ENCODE results near the gene ZCCHC9. TPM values are rescaled to one million over a fixed set of nuclear protein-coding genes. Genes with fewer than 3 reads are reported as not detected.
"Not testable (repeated sequence)": the region's sequence is repeated elsewhere in the genome, so short reads cannot be mapped to it uniquely, and the experiment has no call there.

The ZCCHC9 gene
- total RNA-seq, 6 experiments from 2014 or later, result 14.9 to 19.1 (median 17.2) TPM

- Histone ChIP-seq H3K4me1 (peaks cover 0 to 8% (median 0%) of the 10 kb centered on the region in 4 donors), H3K27ac (no peak overlapping the region), H3K27me3 (no peaks in the 10 kb centered on the region), H3K4me3 (no peak overlapping the region), H3K36me3 (no peaks in the 10 kb centered on the region), H3K9me3 (no peaks in the 10 kb centered on the region)
- intact Hi-C loops (cut with DNase I), result no loop called here
- WGBS (ENCODE audit: insufficient coverage, low coverage, low lambda C conversion rate, missing lambda C conversion rate), result 100% methylated on average over 2 of the region's 8 CpGs
- DNase-seq (no peak), ATAC-seq (peak in 2 of 4 donors; percentile 30 to 38)
- TF ChIP-seq, protein P1, sequence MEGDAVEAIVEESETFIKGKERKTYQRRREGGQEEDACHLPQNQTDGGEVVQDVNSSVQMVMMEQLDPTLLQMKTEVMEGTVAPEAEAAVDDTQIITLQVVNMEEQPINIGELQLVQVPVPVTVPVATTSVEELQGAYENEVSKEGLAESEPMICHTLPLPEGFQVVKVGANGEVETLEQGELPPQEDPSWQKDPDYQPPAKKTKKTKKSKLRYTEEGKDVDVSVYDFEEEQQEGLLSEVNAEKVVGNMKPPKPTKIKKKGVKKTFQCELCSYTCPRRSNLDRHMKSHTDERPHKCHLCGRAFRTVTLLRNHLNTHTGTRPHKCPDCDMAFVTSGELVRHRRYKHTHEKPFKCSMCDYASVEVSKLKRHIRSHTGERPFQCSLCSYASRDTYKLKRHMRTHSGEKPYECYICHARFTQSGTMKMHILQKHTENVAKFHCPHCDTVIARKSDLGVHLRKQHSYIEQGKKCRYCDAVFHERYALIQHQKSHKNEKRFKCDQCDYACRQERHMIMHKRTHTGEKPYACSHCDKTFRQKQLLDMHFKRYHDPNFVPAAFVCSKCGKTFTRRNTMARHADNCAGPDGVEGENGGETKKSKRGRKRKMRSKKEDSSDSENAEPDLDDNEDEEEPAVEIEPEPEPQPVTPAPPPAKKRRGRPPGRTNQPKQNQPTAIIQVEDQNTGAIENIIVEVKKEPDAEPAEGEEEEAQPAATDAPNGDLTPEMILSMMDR (IDR thresholded peaks at IDR 0.05), result no peak
- no peak for TF ChIP-seq POLR2A (IDR thresholded peaks at IDR 0.05)
These were observed 31.5 kb upstream of the ZCCHC9 start for GRCh38 chr5:81269751-81270393.

DNA sequence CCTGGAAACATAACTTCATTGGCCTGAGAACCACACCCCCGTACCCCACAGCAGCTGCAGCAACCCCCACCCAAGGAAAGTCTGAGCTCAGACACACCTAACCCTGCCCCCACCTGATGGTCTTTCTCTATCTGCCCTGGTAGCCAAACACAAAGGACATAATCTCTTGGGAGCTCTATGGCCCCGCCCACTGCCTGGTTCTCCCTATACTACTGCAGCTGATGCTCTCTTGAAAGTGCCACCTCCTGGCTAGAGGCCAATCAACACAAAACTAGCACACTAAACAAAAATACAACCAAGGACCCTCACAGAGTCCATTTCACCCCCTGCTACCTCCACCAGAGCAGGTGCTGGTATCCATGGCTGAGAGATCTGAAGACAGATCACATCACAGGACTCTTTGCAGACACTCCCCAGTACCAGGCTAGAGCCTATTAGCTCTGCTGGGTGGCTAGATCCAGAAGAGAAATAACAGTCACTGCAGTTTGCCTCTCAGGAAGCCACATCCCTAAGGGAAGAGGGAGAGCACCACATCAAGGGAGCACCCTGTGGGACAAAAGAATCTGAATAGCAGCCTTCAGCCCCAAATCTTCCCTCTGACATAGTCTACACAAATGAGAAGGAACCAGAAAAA lies 30.9 kb upstream of the ZCCHC9 start:
- DNase-seq; H3K27ac ChIP-seq; H3K4me3 ChIP-seq; H3K4me1 ChIP-seq; intact Hi-C loops (cut with DNase I); H3K27me3 ChIP-seq; H3K36me3 ChIP-seq; H3K9me3 ChIP-seq: not testable (repeated sequence)
- peak in 1 of 4 donors; percentile 31 for ATAC-seq
- 100% methylated on average over 1 of the region's 2 CpGs for WGBS (ENCODE audit: insufficient coverage, low coverage, low lambda C conversion rate, missing lambda C conversion rate)

DNA sequence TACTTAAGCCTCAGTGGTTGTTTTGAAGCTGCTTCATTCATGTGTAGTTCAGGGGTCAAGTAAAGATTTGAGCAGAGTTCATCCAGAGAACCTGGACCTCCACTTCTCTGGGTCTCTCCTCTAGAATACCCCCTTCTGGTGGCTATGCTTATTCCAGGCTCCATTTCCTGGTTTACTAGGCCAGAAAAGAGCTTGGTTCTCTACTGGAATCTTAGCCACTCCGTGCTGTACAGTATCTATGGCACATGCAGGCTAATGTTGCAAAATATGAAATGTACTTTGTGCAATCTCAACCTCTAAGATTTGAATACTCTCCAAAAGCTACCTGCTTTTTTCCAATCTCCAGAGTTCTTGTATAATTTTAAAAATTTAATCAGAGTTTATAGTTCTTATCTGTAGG lies 17.4 kb upstream of the ZCCHC9 start:
- no peaks in the 10 kb centered on the region for H3K9me3 ChIP-seq
- no peaks in the 10 kb centered on the region for H3K36me3 ChIP-seq
- ATAC-seq (peak in 3 of 4 donors; percentile 40 to 76 (median 48)), DNase-seq (no peak)
- intact Hi-C loops (cut with DNase I), result no loop called here
- no peak overlapping the region for H3K4me3 ChIP-seq
- no peaks in the 10 kb centered on the region for H3K27me3 ChIP-seq
- TF ChIP-seq POLR2A (IDR thresholded peaks at IDR 0.05), result no peak
- TF ChIP-seq, protein P1 (IDR thresholded peaks at IDR 0.05), result no peak
- H3K4me1 ChIP-seq, result peaks cover 0 to 7% (median 0%) of the 10 kb centered on the region in 4 donors
- no peak overlapping the region for H3K27ac ChIP-seq
- 11% methylated on average over 1 of the region's 1 CpG for WGBS (ENCODE audit: insufficient coverage, low coverage, low lambda C conversion rate, missing lambda C conversion rate)

GRCh38 chr5:81286059-81286617 lies 15.2 kb upstream of the ZCCHC9 start:
- DNase-seq (no peak), ATAC-seq (peak in 3 of 4 donors; percentile 39 to 72 (median 46))
- WGBS (ENCODE audit: insufficient coverage, low coverage, low lambda C conversion rate, missing lambda C conversion rate), result 53% methylated on average over 3 of the region's 3 CpGs
- TF ChIP-seq POLR2A (IDR thresholded peaks at IDR 0.05), result no peak
- TF ChIP-seq, protein P1 (IDR thresholded peaks at IDR 0.05), result no peak
- Histone ChIP-seq H3K27ac (no peak overlapping the region), H3K4me3 (no peak overlapping the region), H3K27me3 (no peaks in the 10 kb centered on the region), H3K9me3 (no peaks in the 10 kb centered on the region), H3K36me3 (no peaks in the 10 kb centered on the region), H3K4me1 (peaks cover 0 to 7% (median 0%) of the 10 kb centered on the region in 4 donors)
- intact Hi-C loops (cut with DNase I), result no loop called here

GRCh38 chr5:81288021-81288433 lies 13.4 kb upstream of the ZCCHC9 start:
- H3K4me3 ChIP-seq, result no peak overlapping the region
- no peak overlapping the region for H3K27ac ChIP-seq
- H3K9me3 ChIP-seq, result peaks cover 0 to 11% (median 4%) of the 10 kb centered on the region in 4 donors
- intact Hi-C loops (cut with DNase I), result no loop called here
- WGBS (ENCODE audit: insufficient coverage, low coverage, low lambda C conversion rate, missing lambda C conversion rate), result 76% methylated on average over 4 of the region's 4 CpGs
- H3K36me3 ChIP-seq, result no peaks in the 10 kb centered on the region
- H3K27me3 ChIP-seq, result no peaks in the 10 kb centered on the region
- DNase-seq, result no peak
- TF ChIP-seq, protein P1 (IDR thresholded peaks at IDR 0.05), result no peak
- no peak for TF ChIP-seq POLR2A (IDR thresholded peaks at IDR 0.05)
- H3K4me1 ChIP-seq, result peaks cover 0 to 7% (median 0%) of the 10 kb centered on the region in 4 donors
- no peak for ATAC-seq

Measured in right lobe of liver (tissue), 6 donors.